OCI-LY1 (cell line): ENCODE measurements around the gene HTRA3.

Experiments used
- H2AFZ ChIP-seq: fragments of 200-600 bp; sonication (generic), shearing (Covaris generic); 2 replicates; pipeline ENCODE4 v1.6.0; 2014; ENCODE audit warnings: antibody characterized with exemption, mild to moderate bottlenecking, low read length
- H3F3A ChIP-seq: fragments of 200-600 bp; sonication (generic), shearing (Covaris generic); 2 replicates; pipeline ENCODE4 v1.6.0; 2014; ENCODE audit warnings: mild to moderate bottlenecking, antibody characterized with exemption, low read length, moderate library complexity; ENCODE audit not compliant: insufficient read depth
- H3K27ac ChIP-seq: fragments of 200-600 bp; sonication (generic); 2 replicates; pipeline ENCODE4 v1.5.1; 2014; ENCODE audit warnings: low read length, mixed run types, mild to moderate bottlenecking, low read depth; ENCODE audit not compliant: poor library complexity, severe bottlenecking
- H3K27me3 ChIP-seq: fragments of 200-600 bp; sonication (generic); 2 replicates; pipeline ENCODE4 v1.6.0; 2014; ENCODE audit warnings: antibody characterized with exemption, mild to moderate bottlenecking, low read length, moderate library complexity; ENCODE audit not compliant: insufficient read depth
- H3K36me3 ChIP-seq: fragments of 200-600 bp; sonication (generic); 2 replicates; pipeline ENCODE4 v1.6.1; 2014; ENCODE audit warnings: mild to moderate bottlenecking, antibody characterized with exemption, low read length, moderate library complexity, mixed read lengths; ENCODE audit not compliant: insufficient read depth
- H3K4me1 ChIP-seq: fragments of 200-600 bp; sonication (generic); 2 replicates; pipeline ENCODE4 v1.5.1; 2014; ENCODE audit warnings: mild to moderate bottlenecking, low read length, moderate library complexity; ENCODE audit not compliant: insufficient read depth, severe bottlenecking
- H3K4me2 ChIP-seq: fragments of 200-600 bp; sonication (generic), shearing (Covaris generic); 2 replicates; pipeline ENCODE4 v1.6.1; 2014; ENCODE audit warnings: low read length
- H3K4me3 ChIP-seq: fragments of 200-600 bp; sonication (generic); 2 replicates; pipeline ENCODE4 v1.5.1; 2014; ENCODE audit warnings: low read length, low read depth, mild to moderate bottlenecking, mixed read lengths; ENCODE audit not compliant: poor library complexity, severe bottlenecking
- H3K79me2 ChIP-seq: fragments of 200-600 bp; shearing (Covaris generic); 2 replicates; pipeline ENCODE4 v1.6.1; 2016; ENCODE audit warnings: mixed run types, low read length, mixed read lengths; ENCODE audit not compliant: insufficient read depth
- H3K9ac ChIP-seq: fragments of 200-600 bp; sonication (generic), shearing (Covaris generic); 2 replicates; pipeline ENCODE4 v1.6.1; 2014; ENCODE audit warnings: mild to moderate bottlenecking, low read length, mixed read lengths
- H3K9me2 ChIP-seq: fragments of 200-600 bp; sonication (generic), shearing (Covaris generic); 2 replicates; pipeline ENCODE4 v1.6.1; 2014; ENCODE audit warnings: low read depth, mild to moderate bottlenecking, low read length, mixed read lengths
- H3K9me3 ChIP-seq: fragments of 200-600 bp; shearing (Covaris generic); 2 replicates; pipeline ENCODE4 v1.6.1; 2014; ENCODE audit warnings: low read length, mixed read lengths
- H4K20me1 ChIP-seq: fragments of 200-600 bp; sonication (generic), shearing (Covaris generic); 2 replicates; pipeline ENCODE4 v1.6.0; 2016; ENCODE audit warnings: mild to moderate bottlenecking, low read length; ENCODE audit not compliant: insufficient read depth
- EZH2 ChIP-seq: fragments of 200-600 bp; sonication (generic), shearing (Covaris generic); IDR thresholded peaks from 2 replicates; pipeline ENCODE4 v1.8.0; 2017; ENCODE audit warnings: borderline replicate concordance, mixed run types, mild to moderate bottlenecking, antibody characterized with exemption, low read length, moderate library complexity, mixed read lengths
- TF ChIP-seq, protein P1 (sequence below): fragments of 200-600 bp; sonication (generic), shearing (Covaris generic); IDR thresholded peaks from 2 replicates; pipeline ENCODE4 v1.5.1; 2017; ENCODE audit warnings: mild to moderate bottlenecking, antibody characterized with exemption, low read length, moderate library complexity, mixed read lengths

HTRA3 gene

DNA sequence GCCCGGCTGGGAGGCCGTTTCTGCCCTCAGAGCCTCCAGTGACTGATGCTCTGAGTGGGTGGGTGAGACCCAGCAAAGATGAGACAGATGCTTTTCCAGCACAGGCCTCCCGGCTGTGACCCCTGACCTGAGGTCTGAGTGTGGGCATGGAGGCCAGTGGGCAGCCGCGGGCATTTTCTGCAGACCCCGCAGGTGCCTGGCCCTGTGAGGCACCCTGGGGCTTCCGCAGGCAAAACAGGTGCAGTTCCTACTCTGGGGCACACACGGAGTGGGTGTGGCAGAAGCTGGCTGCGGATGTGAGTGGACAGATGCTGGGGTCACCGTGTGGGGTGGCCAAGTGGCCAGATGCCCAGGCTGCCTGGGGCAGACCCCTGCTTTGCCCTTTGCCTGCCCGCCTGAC is 14.8 kb downstream of the HTRA3 start:
- Histone ChIP-seq H3K9ac (no peak overlapping the region), H2AFZ (no peak overlapping the region), H3K27ac (no peak overlapping the region), H3K79me2 (no peaks in the 10 kb centered on the region), H3K4me2 (no peak overlapping the region), H4K20me1 (no peaks in the 10 kb centered on the region), H3K27me3 (peaks cover 4% of the 10 kb centered on the region; the same call in 1 of the 2 replicates), H3K36me3 (no peaks in the 10 kb centered on the region), H3F3A (no peaks in the 10 kb centered on the region), H3K4me1 (peaks cover 23% of the 10 kb centered on the region), H3K4me3 (no peak overlapping the region), H3K9me3 (no peaks in the 10 kb centered on the region), H3K9me2 (no peaks in the 10 kb centered on the region)
- no peak for TF ChIP-seq EZH2
- TF ChIP-seq, protein P1, sequence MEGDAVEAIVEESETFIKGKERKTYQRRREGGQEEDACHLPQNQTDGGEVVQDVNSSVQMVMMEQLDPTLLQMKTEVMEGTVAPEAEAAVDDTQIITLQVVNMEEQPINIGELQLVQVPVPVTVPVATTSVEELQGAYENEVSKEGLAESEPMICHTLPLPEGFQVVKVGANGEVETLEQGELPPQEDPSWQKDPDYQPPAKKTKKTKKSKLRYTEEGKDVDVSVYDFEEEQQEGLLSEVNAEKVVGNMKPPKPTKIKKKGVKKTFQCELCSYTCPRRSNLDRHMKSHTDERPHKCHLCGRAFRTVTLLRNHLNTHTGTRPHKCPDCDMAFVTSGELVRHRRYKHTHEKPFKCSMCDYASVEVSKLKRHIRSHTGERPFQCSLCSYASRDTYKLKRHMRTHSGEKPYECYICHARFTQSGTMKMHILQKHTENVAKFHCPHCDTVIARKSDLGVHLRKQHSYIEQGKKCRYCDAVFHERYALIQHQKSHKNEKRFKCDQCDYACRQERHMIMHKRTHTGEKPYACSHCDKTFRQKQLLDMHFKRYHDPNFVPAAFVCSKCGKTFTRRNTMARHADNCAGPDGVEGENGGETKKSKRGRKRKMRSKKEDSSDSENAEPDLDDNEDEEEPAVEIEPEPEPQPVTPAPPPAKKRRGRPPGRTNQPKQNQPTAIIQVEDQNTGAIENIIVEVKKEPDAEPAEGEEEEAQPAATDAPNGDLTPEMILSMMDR = no peak

DNA sequence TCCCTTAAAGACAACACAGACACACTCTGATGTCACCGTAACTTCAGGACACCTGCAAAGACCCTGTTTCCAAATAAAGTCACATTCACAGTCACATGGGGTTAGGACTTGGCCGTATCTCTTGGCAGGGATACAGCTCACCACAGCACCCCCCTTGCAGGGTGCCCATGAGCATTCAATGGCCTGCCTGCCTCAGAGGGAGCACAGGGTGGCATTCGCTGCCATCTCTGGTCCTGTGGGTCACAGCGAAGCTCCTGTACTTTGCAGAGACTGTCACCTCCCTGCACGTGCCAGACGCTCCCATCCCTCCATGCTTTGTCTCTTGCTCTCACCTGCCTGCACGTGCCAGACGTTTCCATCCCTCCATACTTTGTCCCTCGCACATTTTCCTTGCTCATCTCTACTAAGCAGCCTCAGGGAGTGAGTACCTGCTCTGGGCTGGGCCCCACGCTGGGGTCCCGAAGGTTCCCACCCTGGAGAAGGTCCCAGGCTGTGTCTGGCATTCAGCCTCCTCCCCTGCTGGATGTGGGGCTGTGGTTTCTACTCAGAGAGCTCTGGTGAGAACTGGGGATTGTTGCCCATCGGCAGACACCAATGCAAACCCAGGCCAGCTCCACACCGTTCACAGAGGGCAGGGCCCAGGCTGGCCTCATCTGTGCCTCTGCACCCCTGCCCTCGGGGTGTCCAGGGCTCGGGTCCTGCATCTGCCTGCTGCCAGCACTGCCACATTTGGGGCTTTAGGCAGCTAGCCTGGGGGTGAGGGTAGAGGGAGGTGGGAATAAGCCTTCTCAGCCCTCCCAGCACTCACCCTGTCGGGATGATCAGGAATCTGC is 15.8 kb downstream of the HTRA3 start:
- no peak overlapping the region for H3K4me3 ChIP-seq
- H3K27me3 ChIP-seq = peaks cover 4% of the 10 kb centered on the region; the same call in 1 of the 2 replicates
- H3K79me2 ChIP-seq = no peaks in the 10 kb centered on the region
- no peak overlapping the region for H2AFZ ChIP-seq
- no peak overlapping the region for H3K27ac ChIP-seq
- peaks cover 31% of the 10 kb centered on the region for H3K4me1 ChIP-seq
- H3K4me2 ChIP-seq = no peak overlapping the region
- no peaks in the 10 kb centered on the region for H4K20me1 ChIP-seq
- H3K9me3 ChIP-seq = no peaks in the 10 kb centered on the region
- H3K9ac ChIP-seq = no peak overlapping the region
- TF ChIP-seq, protein P1 = no peak
- no peak for TF ChIP-seq EZH2
- no peaks in the 10 kb centered on the region for H3K9me2 ChIP-seq
- H3K36me3 ChIP-seq = no peaks in the 10 kb centered on the region
- no peaks in the 10 kb centered on the region for H3F3A ChIP-seq

DNA sequence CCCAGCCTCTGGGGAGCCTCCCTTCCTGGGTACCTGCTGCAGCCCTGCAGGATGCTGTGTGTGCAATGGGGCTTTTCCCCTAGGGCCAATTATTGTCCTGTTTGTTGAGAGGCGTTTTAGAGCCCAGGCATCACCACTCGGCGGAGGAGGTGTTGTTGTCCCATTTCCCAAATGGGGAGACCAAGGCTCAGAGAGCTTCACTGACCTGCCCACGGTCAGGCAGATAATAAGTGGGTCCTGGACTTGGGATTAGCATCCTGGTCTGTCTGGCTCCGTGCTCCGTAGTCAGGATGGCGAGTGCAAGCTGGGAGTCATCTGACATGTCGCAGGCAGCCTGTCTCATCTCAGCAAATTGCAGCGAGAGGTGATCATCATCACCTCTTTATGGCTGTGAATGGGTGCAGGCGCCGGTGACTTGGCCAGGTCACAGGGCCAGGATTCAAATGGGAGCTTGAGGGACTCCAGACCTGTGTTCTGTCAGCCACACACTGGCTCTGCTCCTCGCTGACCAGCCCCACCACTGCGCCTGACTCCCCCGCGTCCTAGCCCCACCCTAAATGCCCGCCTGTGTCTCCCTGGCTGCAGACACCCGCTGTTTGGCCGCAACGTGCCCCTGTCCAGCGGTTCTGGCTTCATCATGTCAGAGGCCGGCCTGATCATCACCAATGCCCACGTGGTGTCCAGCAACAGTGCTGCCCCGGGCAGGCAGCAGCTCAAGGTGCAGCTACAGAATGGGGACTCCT is 16.6 kb downstream of the HTRA3 start:
- Histone ChIP-seq H3K9ac (no peak overlapping the region), H3K4me3 (no peak overlapping the region), H3K9me3 (no peaks in the 10 kb centered on the region), H3K27me3 (peaks cover 4% of the 10 kb centered on the region; the same call in 1 of the 2 replicates), H3K79me2 (no peaks in the 10 kb centered on the region), H3K4me2 (no peak overlapping the region), H3K9me2 (no peaks in the 10 kb centered on the region), H3K4me1 (peaks cover 39% of the 10 kb centered on the region), H3K27ac (no peak overlapping the region), H3K36me3 (no peaks in the 10 kb centered on the region), H2AFZ (no peak overlapping the region), H3F3A (no peaks in the 10 kb centered on the region), H4K20me1 (no peaks in the 10 kb centered on the region)
- no peak for TF ChIP-seq EZH2
- TF ChIP-seq, protein P1 = no peak
